ENCODE data around the gene UAP1L1. TPM values are rescaled to one million over a fixed set of nuclear protein-coding genes. Genes with fewer than 3 reads are reported as not detected.
A peak's percentile ranks its signal among the peaks of the same experiment; 100 is the strongest.

The UAP1L1 gene
- total RNA-seq, 1 experiment from 2014 or later, result 9.0 TPM

- H3K36me3 ChIP-seq (replicated peaks; ENCODE audit: control insufficient read depth, insufficient read depth, low read length), result no peaks in the 10 kb centered on the region; the same call in 1 of the 2 replicates
- no peaks in the 10 kb centered on the region; the same call in 1 of the 2 replicates for H3K27me3 ChIP-seq (ENCODE audit: control insufficient read depth, insufficient read depth, low read length)
- DNase-seq, result no peak
- no peak overlapping the region for H3K4me3 ChIP-seq (ENCODE audit: insufficient read depth, low read depth, low read length)
These were observed 41.4 kb upstream of the UAP1L1 start for GRCh38 chr9:137035937-137036336.

GRCh38 chr9:137037035-137037434 is 40.3 kb upstream of the UAP1L1 start:
- DNase-seq, result no peak
- H3K4me3 ChIP-seq (ENCODE audit: insufficient read depth, low read depth, low read length), result no peak overlapping the region
- H3K36me3 ChIP-seq (replicated peaks; ENCODE audit: control insufficient read depth, insufficient read depth, low read length), result no peaks in the 10 kb centered on the region; the same call in 1 of the 2 replicates
- no peaks in the 10 kb centered on the region; the same call in 1 of the 2 replicates for H3K27me3 ChIP-seq (ENCODE audit: control insufficient read depth, insufficient read depth, low read length)

GRCh38 chr9:137037483-137037882 is 39.8 kb upstream of the UAP1L1 start:
- no peaks in the 10 kb centered on the region; the same call in 1 of the 2 replicates for H3K27me3 ChIP-seq (ENCODE audit: control insufficient read depth, insufficient read depth, low read length)
- no peak for DNase-seq

GRCh38 chr9:137038916-137039315 is 38.4 kb upstream of the UAP1L1 start:
- no peaks in the 10 kb centered on the region; the same call in 1 of the 2 replicates for H3K27me3 ChIP-seq (ENCODE audit: control insufficient read depth, insufficient read depth, low read length)
- DNase-seq, result no peak
- no peak overlapping the region for H3K4me3 ChIP-seq (ENCODE audit: insufficient read depth, low read depth, low read length)
- no peaks in the 10 kb centered on the region; the same call in 1 of the 2 replicates for H3K36me3 ChIP-seq (replicated peaks; ENCODE audit: control insufficient read depth, insufficient read depth, low read length)

More at GRCh38 chr9:137037483-137037882, 39.8 kb upstream of the UAP1L1 start:
- no peaks in the 10 kb centered on the region; the same call in 1 of the 2 replicates for H3K36me3 ChIP-seq (replicated peaks; ENCODE audit: control insufficient read depth, insufficient read depth, low read length)
- no peak overlapping the region for H3K4me3 ChIP-seq (ENCODE audit: insufficient read depth, low read depth, low read length)

GRCh38 chr9:137039611-137040366 is 37.5 kb upstream of the UAP1L1 start:
- H3K27me3 ChIP-seq (ENCODE audit: control insufficient read depth, insufficient read depth, low read length), result peaks cover 4% of the 10 kb centered on the region; the same call in 1 of the 2 replicates
- DNase-seq, result no peak
- H3K4me3 ChIP-seq (ENCODE audit: insufficient read depth, low read depth, low read length), result no peak overlapping the region
- no peaks in the 10 kb centered on the region; the same call in 1 of the 2 replicates for H3K36me3 ChIP-seq (replicated peaks; ENCODE audit: control insufficient read depth, insufficient read depth, low read length)

GRCh38 chr9:137040568-137040967 is 36.7 kb upstream of the UAP1L1 start:
- H3K4me3 ChIP-seq (ENCODE audit: insufficient read depth, low read depth, low read length), result no peak overlapping the region
- peaks cover 12% of the 10 kb centered on the region for H3K27me3 ChIP-seq (ENCODE audit: control insufficient read depth, insufficient read depth, low read length)
- DNase-seq, result no peak
- H3K36me3 ChIP-seq (replicated peaks; ENCODE audit: control insufficient read depth, insufficient read depth, low read length), result no peaks in the 10 kb centered on the region; the same call in 1 of the 2 replicates

GRCh38 chr9:137041124-137041523 is 36.2 kb upstream of the UAP1L1 start:
- Histone ChIP-seq H3K4me3 (ENCODE audit: insufficient read depth, low read depth, low read length) (no peak overlapping the region), H3K36me3 (replicated peaks; ENCODE audit: control insufficient read depth, insufficient read depth, low read length) (no peaks in the 10 kb centered on the region; the same call in 1 of the 2 replicates), H3K27me3 (ENCODE audit: control insufficient read depth, insufficient read depth, low read length) (peaks cover 16% of the 10 kb centered on the region)
- no peak for DNase-seq

- no peak overlapping the region for H3K4me3 ChIP-seq (ENCODE audit: insufficient read depth, low read depth, low read length)
- DNase-seq, result no peak
- H3K27me3 ChIP-seq (ENCODE audit: control insufficient read depth, insufficient read depth, low read length), result peaks cover 26% of the 10 kb centered on the region
- no peaks in the 10 kb centered on the region; the same call in 1 of the 2 replicates for H3K36me3 ChIP-seq (replicated peaks; ENCODE audit: control insufficient read depth, insufficient read depth, low read length)
These were observed 34.3 kb upstream of the UAP1L1 start for GRCh38 chr9:137042751-137043727.

GRCh38 chr9:137044037-137044436 is 33.3 kb upstream of the UAP1L1 start:
- no peak for DNase-seq
- Histone ChIP-seq H3K4me3 (ENCODE audit: insufficient read depth, low read depth, low read length) (no peak overlapping the region), H3K27me3 (ENCODE audit: control insufficient read depth, insufficient read depth, low read length) (peaks cover 34% of the 10 kb centered on the region), H3K36me3 (replicated peaks; ENCODE audit: control insufficient read depth, insufficient read depth, low read length) (no peaks in the 10 kb centered on the region; the same call in 1 of the 2 replicates)

GRCh38 chr9:137044502-137045177 is 32.7 kb upstream of the UAP1L1 start:
- H3K36me3 ChIP-seq (replicated peaks; ENCODE audit: control insufficient read depth, insufficient read depth, low read length), result no peaks in the 10 kb centered on the region; the same call in 1 of the 2 replicates
- no peak for DNase-seq
- peak overlapping the region; percentile 61; the same call in 1 of the 2 replicates for H3K4me3 ChIP-seq (ENCODE audit: insufficient read depth, low read depth, low read length)

GRCh38 chr9:137045294-137046087 is 31.8 kb upstream of the UAP1L1 start:
- DNase-seq, result peak; percentile 89
- Histone ChIP-seq H3K36me3 (replicated peaks; ENCODE audit: control insufficient read depth, insufficient read depth, low read length) (no peaks in the 10 kb centered on the region), H3K27me3 (ENCODE audit: control insufficient read depth, insufficient read depth, low read length) (peaks cover 46% of the 10 kb centered on the region), H3K4me3 (ENCODE audit: insufficient read depth, low read depth, low read length) (peak overlapping the region; percentile 61)

More at GRCh38 chr9:137044502-137045177, 32.7 kb upstream of the UAP1L1 start:
- H3K27me3 ChIP-seq (ENCODE audit: control insufficient read depth, insufficient read depth, low read length), result peaks cover 39% of the 10 kb centered on the region

GRCh38 chr9:137046088-137046787 is 31.1 kb upstream of the UAP1L1 start, which contains the start of gene NPDC1:
NPDC1 (minus strand) TSS chr9:137046177; CDS start chr9:137045989, 188 bp downstream.
- H3K4me3 ChIP-seq (ENCODE audit: insufficient read depth, low read depth, low read length), result peak within 1 kb of the TSS; percentile 61
- peak; percentile 100 for DNase-seq
- no peaks in the 10 kb centered on the region for H3K36me3 ChIP-seq (replicated peaks; ENCODE audit: control insufficient read depth, insufficient read depth, low read length)
- peaks cover 46% of the 10 kb centered on the region for H3K27me3 ChIP-seq (ENCODE audit: control insufficient read depth, insufficient read depth, low read length)
